GM21423 (cell line): ENCODE data around the gene CKS1B.
"Not testable (repeated sequence)": the region's sequence is repeated elsewhere in the genome, so short reads cannot be mapped to it uniquely, and the experiment has no call there.

ENCODE experiments used
- ATAC-seq: cut with Tn5 transposase; IDR thresholded peaks from one replicate; pipeline ENCODE4 v1.9.1; 2021; ENCODE audit warnings: mild to moderate bottlenecking, moderate library complexity; ENCODE audit not compliant: unreplicated experiment

The CKS1B gene

DNA sequence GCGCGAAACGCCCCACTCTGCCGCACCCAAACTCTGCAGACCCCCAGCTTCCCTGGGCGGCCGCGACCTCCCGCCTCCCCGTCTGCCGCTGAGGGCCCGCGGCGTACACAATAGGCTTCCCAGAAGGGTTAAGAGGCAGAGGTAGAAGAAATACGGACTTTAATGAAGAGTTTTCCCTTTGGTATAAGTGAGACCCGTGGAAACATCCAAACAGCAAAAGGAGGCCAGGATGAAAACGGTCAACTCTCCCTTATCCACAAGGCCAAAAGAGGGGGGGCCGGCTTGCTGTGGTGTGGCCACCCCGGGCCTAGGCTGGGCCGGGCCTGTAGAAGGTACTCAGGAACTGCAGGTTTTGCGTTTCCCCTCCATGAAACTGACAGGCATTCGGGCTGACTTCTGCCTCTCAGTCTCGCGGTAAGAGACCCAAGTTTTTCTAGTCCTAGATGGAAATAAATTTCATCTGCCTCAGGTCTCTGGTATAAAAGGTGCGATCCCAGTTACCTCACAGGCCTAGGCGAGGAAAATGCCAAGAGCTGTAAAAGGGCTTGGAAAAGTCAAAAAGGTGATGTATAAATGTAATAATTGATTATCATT lies 12.2 kb upstream of the CKS1B start:
- ATAC-seq, result no peak

DNA sequence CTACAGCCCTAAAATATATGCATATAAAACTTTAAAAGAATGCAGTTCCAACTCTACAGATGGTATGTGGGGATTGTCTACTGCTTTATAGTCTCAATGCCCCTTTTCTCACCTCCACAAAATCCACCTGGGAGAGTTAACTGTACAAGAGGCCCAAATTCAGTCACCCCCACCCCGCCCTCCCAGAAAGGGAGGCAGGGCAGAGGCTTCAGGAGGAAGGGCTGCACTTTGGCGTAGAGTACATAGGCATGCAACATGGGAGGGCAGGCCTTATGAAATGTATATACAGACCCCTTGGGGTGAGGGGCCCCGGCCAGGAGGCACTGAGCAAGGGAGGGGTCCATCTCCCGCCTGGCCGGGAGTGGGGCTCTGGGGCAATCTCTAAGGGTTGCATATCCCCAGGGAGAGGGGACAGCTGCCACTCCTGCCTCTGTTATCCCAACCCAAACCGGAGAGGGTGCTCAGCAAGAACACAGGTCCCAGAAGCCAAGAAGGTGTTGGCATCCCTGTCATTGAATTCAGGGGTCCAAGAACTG lies 11.6 kb upstream of the CKS1B start:
- no peak for ATAC-seq

DNA sequence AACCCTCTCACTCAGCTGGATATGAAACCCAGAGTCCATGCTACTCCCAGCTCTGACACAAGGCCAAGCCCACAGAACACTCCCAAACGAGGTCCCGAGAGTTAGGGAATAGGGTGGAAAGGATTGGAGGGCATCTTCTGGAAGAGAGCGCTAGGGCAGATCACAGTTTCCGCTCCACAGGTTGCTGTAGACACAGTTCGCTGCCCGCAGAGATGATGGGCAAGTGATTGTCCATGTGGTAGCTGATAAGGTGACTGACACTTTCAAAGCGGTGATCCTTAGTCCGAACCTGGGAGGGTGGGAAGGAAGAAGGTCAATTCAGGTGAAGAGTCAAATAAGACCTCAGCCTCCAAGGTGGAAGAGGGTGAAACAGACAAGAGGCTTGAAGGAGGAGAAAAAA lies 10.8 kb upstream of the CKS1B start:
- ATAC-seq, result no peak

DNA sequence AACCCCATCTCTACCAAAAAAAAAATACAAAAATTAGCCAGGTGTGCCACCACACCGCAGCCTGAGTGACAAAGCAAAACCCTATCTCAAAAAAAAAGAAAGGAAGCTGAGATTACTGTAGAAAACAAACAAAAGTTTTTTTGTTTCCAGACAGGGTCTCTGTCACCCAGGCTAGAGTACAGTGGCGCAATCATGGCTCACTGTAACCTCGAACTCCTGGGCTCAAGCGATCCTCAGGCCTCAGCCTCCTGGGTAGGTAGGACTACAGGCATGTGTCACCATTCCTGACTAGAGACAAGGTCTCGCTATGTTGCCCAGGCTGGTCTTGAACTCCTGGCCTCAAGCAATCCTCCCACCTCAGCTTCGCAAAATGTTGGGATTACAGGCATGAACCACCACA lies 10.1 kb upstream of the CKS1B start:
- ATAC-seq, result no peak

DNA sequence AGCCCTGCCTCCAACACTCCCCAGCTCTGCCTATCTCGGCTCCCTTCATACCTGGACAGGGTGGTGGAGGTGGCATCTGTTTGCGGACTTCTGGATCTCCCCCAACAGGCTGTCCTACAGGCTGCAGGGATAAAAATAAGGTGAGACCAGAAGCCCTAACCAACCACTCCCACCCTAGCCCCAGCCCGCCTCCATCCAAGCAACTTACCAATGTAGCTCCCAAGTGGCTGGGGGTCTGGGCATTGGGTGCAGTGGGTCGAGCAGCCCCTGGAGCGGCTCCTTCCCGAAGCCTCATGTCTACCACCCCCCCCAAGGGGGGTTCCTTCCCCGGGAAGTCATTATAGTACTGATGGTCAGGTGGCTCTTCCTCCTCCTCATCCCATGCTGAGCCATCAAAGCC lies 8.4 kb upstream of the CKS1B start:
- no peak for ATAC-seq

DNA sequence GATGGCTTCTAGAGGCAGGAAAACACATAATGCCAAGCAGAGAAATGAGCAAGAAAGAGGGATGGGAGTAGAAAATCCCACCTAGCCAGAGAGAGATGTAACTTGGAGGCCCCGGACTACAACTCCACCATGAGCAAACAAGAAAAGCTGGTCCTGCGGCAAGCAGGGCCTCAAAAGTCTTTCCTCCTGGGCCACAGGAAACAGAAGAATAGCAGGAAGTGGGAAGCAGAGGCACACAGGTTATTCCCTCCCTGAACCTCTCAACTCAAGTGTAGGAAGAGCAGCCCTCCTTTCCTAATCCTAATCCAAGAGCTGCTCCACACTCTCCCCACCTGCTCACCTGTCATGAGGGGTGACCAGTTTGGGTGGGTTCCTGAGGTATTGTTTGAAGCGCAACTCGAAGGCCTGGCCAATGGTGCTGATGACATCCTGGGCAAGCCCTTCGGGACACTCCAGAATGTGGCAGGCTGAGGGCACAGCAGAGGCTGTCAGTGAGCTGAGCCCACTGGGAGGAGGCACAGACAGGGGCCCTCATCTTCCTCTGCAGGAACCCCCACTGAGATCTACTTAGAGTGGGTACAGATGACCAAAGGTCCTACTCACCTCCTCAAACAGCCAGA lies 7.0 kb upstream of the CKS1B start:
- no peak for ATAC-seq

DNA sequence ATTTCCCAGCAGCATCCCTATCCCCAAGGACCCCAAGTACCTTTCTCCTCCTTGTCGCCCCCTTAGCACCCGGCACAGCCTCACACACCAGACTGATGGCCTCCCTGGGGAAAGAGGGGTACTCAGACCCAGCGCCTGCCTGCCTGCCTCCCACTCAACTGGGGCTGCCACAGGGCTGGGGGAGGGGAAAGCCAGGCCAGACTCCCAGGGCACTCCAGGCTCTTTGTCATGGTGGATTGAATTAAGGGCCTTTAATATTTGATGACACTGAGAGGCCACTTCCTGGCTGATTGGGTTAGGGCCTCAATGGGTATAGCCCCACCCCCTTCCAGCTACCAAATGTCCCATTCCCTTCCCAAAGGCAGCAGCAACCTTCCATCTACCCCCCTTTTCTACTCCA lies 5.8 kb upstream of the CKS1B start:
- no peak for ATAC-seq

DNA sequence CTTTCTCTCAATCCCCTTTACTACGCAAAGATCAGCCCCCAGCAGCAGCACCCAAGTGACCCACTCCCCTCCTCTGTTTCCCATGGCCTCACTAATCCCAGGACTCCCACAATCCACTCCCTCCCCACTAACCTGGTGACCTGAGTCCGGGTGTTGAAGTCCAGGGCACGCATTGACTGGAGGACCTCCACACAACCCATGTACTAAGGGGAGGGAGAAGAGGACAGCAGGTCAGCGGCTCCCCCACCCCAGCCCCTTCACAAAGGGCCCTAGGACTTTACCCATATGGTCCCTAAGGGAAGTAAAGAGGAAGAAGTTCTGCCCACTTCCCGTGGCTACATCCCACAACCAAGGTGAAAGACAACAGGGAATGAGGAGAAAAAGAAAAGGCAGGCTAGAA lies 5.2 kb upstream of the CKS1B start:
- ATAC-seq, result no peak

DNA sequence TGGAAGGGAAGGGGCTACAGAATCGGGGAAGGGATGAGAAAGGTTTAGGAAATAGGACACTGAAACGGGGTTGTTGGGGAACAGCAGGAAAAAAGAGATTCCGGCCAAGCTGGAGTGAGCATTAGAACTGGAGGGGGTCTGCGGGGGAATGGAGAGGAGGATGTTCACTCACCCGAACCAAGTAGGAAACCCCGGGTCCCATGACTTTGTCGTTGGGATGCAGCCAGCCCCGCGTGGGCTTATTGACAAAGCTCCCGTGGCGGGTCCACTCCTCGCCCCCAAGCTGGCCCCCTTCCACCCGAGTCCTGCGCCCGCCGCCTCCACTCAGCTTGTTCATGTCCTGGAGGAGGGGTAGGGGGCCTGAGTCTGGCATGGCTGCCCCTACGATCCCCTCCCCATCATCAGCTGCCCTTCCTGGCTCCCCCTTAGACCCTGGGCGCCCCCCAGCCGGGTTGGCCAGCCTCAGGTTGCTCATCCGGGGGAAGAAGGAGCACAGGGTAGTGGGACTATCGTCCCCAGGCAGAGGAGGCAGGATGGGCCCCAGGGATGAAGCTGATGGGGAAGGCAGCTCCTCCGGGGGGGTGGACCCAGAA lies 4.5 kb upstream of the CKS1B start:
- no peak for ATAC-seq

DNA sequence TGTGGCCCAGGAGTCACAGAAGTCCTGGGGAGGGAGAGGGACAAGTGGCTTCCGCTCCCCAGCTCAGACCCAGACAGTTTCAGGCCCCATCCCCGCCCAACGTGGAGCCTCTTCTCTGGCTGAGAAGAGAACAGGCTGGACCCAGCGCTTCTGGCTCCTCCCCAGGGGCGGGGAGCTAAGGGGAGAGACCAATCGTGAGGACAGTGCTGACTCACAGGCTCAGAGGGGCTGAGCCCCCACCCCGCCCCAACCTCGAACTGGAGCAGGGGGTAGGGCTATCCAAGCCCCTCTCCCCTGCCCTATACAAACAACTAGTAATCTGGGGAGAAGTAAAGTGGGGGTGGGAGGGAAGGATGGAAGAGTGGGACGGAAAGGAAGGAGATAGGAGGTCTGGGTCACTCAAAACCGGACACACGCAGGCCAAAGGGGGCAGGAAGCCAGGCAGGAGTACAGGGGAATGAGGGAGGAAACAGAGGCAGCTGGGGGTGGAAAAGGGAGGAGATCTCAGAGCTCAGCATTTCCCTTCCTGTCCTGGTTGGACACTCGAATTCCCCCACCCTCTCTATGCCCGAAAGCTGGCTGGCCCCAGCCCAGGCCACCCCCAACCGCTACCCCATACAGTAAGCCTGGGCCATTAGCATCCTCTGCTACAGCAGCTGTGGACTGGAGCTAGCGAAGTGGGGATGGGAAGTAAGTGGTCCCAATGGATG lies 3.7 kb upstream of the CKS1B start, which contains the start of gene SHC1:
TSS of gene SHC1 (minus strand) at position 117 of the 710 bp plus-strand sequence. CDS start 221 bp downstream, outside the sequence.
- no peak for ATAC-seq

DNA sequence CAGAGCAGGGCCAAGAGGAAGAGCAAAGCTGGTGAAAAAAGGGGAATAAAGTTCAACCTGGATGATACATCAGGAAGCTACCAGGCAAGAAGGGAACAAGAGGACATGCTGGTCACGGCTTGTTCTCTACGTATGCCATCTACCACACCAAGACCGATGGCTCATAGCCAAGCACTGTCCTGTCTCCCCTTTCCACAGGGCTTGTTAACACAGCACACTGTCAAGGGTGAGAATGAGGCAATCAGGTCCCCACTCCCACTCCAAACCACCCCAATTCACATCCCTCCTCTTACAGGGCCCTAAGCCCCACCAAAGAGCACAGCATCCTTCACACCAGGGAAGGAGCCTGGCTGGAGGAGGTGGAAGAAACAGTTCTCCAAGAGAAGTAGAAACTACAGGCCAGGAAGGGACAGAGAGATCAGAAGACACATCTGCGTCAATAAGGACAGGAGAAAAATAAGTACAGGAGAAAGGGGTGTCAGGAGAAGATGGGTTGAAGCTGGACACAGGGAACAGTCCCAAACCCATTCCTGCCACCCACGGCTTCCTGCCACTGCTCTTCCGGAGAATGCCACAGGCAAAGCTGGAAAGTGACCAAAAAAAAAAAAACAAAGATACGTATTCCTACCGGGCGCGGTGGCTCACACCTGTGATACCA lies 3.0 kb upstream of the CKS1B start:
- no peak for ATAC-seq

DNA sequence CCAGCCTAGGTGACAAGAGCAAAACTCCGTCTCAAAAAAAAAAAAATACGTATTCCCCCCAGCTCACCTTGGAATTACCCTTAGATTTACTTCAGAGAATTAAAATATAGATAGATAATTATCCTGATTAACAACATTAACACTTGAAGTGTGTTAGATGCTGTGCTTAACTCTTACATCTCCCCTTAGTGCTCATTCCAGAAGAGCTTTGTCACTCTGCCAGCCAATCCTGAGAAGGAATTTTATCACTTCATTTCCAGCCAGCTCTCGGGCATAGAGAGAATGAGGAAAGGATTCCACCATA lies 2.3 kb upstream of the CKS1B start:
- no peak for ATAC-seq

DNA sequence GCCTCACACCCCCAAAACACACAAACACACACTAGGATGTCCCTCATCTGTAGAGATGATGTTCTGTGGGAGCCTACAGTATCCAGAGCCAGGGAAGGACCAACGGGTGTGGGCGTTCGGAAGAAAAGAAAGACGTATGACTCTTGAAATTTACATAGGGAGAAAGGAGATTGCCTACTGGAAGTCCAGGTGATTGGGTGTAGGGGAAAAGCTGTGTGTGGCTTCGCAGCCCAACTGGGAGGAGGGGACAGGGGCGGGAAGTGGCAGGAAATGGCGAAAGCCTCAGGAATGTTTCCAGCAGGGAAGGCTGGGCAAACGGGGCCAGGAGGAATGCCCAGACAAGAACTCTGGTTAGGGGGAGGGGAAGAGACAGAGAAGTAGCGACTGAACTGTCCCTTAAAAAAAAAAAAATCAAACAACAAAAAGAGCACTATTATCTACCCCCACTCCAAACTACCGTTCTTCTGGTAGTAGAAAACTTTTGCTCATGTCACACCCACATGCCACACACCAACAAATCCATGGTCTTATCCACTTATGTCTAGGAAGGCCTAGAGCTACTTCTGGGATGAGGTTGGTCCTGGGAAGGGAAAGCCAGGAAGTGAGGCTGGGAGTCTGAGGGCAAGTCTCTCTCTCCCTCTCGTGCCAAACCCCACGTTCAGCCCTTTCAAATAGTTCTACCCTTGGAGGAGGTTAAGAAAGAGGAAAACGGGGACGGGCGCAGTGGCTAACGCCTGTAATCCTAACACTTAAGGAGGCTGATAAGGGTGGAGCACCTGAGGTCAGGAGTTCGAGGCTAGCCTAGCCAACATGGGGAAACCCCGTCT lies 1.8 kb upstream of the CKS1B start:
- ATAC-seq, result no peak

DNA sequence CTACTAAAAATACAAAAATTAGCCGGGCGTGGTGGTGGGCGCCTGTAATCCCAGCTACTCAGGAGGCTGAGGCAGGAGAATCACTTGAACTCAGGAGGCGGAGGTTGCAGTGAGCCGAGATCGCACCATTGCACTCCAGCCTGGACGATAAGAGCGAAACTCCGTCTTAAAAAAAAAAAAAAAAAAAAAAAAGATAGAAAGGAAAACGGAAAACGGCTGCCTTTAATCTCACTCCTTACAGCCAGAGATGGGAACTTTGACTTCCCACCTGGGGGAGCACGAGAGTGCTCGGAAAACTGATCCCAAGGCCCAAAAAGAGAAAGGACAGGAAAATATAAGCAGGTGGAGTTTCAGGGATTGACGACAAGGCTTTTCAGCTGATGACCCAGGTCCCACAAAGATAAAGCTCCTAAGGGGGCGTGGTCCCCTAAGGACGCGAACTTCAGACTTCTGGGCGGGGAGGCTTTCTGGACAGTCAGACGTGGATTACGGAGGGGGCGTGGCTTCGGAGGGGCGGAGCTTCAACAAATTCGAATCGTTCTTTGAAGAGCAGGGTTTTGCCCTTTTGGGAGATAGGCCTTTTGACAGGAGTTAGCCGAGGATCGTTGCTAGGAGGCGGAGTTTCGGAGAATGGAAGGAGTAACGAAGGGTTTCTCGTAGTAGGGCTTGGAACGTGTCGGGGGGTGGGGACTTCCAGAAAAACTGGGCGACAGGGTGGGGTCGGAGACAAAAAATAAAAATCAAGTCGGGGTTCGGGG lies 958 bp upstream of the CKS1B start:
- peak; percentile 22 for ATAC-seq

DNA sequence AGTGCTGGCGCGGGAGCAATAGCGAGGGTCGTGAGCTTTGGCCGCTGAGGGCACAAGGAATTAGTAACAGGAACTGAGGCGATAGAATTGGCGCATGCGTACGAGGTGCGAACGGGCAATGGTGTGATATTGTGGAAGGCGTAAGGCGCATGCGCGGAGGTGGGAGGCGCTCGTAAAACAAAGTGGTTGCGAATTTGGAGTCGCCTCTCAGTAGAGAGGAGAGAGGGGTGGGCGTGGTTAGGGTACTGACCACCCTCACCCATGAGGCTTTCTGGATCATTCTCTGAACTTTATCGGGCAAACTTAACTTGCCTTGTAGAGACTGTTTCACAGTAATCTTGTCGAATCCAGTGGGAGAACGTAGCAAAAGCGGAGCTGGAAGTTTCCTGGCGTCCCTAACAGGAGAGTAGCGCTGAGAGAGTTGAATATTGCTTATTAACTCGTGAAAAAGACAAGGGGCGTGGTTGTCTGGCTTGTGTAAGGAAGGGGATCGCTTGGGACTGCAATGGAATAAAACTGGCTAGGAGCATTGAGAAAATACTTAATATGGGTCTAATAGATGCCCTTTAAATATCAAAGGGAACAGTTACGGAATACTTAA lies 427 bp downstream of the CKS1B start:
- peak; percentile 36 for ATAC-seq

DNA sequence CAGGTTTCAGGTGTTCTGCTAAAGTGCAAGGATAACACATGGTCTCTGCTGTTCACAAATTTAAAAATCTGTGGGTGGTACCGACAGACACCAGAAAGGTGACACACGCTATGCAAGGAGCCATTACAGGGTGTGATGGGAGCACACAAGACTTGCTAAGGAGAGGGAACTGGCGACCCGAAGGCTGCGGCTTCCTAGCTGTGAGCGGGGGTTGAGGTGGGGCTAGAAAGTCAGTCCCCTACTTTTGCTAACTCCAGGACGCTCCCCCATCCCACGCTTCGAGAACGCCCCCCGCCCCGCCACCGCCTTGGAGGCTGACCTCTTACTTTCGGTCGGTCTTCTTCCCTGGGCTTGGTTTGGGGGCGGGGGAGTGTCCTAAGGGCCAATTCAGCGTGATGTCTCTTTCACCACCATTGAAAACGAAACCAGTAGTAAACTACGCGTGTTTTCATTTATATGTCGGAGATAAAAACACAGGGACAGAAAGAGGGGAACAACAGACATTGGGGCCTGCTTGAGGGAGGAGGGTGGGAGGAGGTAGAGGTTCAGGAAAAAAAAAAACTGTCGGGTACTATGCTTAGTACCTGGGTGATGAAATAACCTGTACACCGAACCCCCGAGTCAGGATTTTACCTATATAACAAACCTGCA lies 1.1 kb downstream of the CKS1B start:
- no peak for ATAC-seq

DNA sequence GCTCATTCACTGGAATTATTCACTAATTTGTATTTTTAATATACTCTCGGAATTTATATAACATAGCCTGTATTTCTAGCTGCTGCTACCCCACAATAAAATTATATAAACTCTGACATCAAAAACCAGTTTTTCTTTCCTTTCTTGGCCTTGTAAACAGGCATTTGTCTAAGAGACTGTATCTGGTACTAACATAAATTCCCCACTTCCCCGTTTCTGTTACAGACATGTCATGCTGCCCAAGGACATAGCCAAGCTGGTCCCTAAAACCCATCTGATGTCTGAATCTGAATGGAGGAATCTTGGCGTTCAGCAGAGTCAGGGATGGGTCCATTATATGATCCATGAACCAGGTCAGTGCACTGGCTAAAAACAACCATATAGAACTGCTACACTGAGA lies 3.3 kb downstream of the CKS1B start:
- not testable (repeated sequence) for ATAC-seq

DNA sequence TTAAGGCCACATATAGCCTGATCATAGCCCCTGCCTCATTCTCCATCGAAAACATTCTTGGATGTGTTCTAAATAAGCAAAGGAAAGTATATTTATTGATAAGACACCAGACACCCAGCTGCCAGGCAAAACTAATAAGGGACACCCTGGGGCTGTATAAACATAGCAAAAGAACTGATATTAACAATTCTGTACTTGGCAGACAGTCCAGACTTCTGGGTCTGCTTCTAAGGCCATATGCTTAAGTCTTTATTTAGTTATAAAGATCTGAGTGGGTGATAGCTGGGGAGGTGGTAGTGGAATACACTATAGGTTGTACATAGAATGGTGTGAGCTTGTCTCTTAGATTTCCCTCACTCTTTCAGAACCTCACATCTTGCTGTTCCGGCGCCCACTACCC lies 3.9 kb downstream of the CKS1B start:
- ATAC-seq, result no peak

DNA sequence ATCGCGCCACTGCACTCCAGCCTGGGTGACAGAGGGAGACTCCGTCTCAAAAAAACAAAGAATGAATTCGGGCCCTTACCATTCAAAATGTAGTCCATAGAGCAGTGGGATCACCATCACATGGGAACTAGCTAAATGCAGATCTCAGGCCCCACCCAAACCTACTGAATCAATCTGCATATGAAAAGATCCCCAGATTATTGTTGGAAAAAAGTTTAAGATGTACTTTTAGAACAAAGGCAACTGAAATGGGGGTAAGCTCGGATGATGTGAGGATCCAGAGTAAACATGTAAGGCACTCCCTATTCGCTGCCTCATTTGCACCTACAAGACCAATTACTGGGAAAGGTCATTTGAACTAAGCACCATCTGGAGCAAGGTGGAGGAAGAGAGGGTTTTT lies 7.9 kb downstream of the CKS1B start:
- no peak for ATAC-seq
